DND-41 (cell line): ENCODE data around the gene KCNK4.

Experiments used
- ATAC-seq: fragments of 200-7000 bp; cut with Tn5 transposase; 3 replicates; pipeline ENCODE4 v1.9.1; 2021; ENCODE audit warnings: low read depth; ENCODE audit not compliant: insufficient read depth
- DNase-seq: peaks from one replicate; pipeline ENCODE4 v3.0.0-alpha.2; 2020
- H2AFZ ChIP-seq: 2 replicates; pipeline ENCODE4 v1.6.0; 2012; ENCODE audit warnings: low read depth, low read length
- H3K27ac ChIP-seq: 2 replicates; pipeline ENCODE4 v1.5.1; 2012; ENCODE audit warnings: low read length, inconsistent platforms
- H3K27me3 ChIP-seq: fragments of 200-600 bp; sonication (generic); 2 replicates; pipeline ENCODE4 v1.6.0; 2012; ENCODE audit warnings: low read length, mild to moderate bottlenecking, inconsistent platforms; ENCODE audit not compliant: insufficient read depth, poor library complexity
- H3K36me3 ChIP-seq: 2 replicates; pipeline ENCODE4 v1.5.1; 2012; ENCODE audit warnings: low read length, inconsistent platforms; ENCODE audit not compliant: insufficient read depth
- H3K4me1 ChIP-seq: 2 replicates; pipeline ENCODE4 v1.5.1; 2012; ENCODE audit warnings: mild to moderate bottlenecking, low read length; ENCODE audit not compliant: insufficient read depth
- H3K4me2 ChIP-seq: 2 replicates; pipeline ENCODE4 v1.6.0; 2012; ENCODE audit warnings: mild to moderate bottlenecking, moderate library complexity, low read length, inconsistent platforms; ENCODE audit not compliant: insufficient read depth
- H3K4me3 ChIP-seq, 2 experiments: fragments of 200-600 bp in 1 of 2; shearing (Covaris generic) in 1 of 2; 2 replicates each; pipeline ENCODE4 v1.5.1; 2012 to 2016; ENCODE audit warnings: inconsistent platforms in 2 of 2, low read length in 2 of 2, mild to moderate bottlenecking in 2 of 2, low read depth in 1 of 2, moderate library complexity in 1 of 2
- H3K79me2 ChIP-seq: 2 replicates; pipeline ENCODE4 v1.6.0; 2012; ENCODE audit warnings: low read length, inconsistent platforms; ENCODE audit not compliant: insufficient read depth
- H3K9ac ChIP-seq: 2 replicates; pipeline ENCODE4 v1.6.0; 2012; ENCODE audit warnings: low read depth, mild to moderate bottlenecking, inconsistent platforms, low read length, moderate library complexity
- H3K9me3 ChIP-seq: 2 replicates; pipeline ENCODE4 v1.5.1; 2012; ENCODE audit warnings: low read length, moderate library complexity, mild to moderate bottlenecking, inconsistent platforms; ENCODE audit not compliant: insufficient read depth, severe bottlenecking
- H4K20me1 ChIP-seq: 2 replicates; pipeline ENCODE4 v1.6.0; 2012; ENCODE audit warnings: low read length; ENCODE audit not compliant: insufficient read depth
- EZH2 ChIP-seq: IDR thresholded peaks from 3 replicates; pipeline ENCODE4 v1.6.1; 2012; ENCODE audit warnings: borderline replicate concordance, low read depth, mild to moderate bottlenecking, moderate library complexity, low read length, inconsistent platforms; ENCODE audit not compliant: severe bottlenecking
- TF ChIP-seq, protein P1 (sequence below): IDR thresholded peaks from 2 replicates; pipeline ENCODE4 v1.5.1; 2012; ENCODE audit warnings: borderline replicate concordance, low read length, moderate library complexity, mild to moderate bottlenecking; ENCODE audit not compliant: poor library complexity, severe bottlenecking; ENCODE audit errors: extremely low read depth

The KCNK4 gene

DNA sequence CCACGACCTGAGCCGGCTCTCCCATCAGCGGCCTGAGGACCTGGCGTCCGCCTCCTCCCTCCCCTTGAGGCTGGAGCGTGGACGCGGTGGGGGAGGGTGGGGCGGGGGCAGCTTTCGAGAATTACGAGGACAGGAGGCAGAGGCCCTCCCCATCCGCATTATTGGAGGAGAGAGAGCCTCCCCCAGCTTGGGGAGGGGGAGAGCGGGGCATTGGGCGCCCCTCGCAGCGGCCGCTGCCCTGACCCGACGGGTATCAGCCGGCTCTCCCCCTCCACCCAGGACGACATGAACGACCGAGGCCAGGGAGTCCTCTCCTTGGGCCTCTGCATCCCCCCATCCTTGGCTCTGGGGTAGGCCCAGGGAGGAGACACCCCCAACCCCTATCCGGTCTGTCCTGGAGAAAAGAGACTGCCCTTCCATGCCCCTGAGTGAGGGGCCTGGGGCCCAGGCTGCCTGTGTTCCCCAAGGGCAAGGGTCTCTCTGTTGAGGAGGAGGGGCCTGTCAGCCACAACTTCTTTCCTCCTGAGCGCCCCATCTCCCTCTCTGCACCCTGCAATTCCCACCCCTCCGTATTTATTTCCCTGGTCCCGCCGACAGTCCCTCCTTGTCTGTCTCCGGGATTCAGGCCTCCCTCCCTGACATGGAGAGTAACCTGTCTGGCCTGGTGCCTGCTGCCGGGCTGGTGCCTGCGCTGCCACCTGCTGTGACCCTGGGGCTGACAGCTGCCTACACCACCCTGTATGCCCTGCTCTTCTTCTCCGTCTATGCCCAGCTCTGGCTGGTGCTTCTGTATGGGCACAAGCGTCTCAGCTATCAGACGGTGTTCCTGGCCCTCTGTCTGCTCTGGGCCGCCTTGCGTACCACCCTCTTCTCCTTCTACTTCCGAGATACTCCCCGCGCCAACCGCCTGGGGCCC, 5.0 kb upstream of the KCNK4 start:
- peak overlapping the region; percentile 83 for H3K4me2 ChIP-seq
- H3K27me3 ChIP-seq = no peaks in the 10 kb centered on the region
- peaks cover 20% of the 10 kb centered on the region for H3K36me3 ChIP-seq
- ATAC-seq (peak; percentile 4), DNase-seq (peak; percentile 50)
- peaks cover 30% of the 10 kb centered on the region for H3K79me2 ChIP-seq
- H3K4me3 ChIP-seq = peak overlapping the region; percentile 39 to 67; a peak in 3 of 4 replicates
- H3K9ac ChIP-seq = peak overlapping the region; percentile 74
- no peaks in the 10 kb centered on the region for H3K9me3 ChIP-seq
- H3K4me1 ChIP-seq = peaks cover 36% of the 10 kb centered on the region
- H3K27ac ChIP-seq = peak overlapping the region; percentile 64
- peak overlapping the region; percentile 80 for H2AFZ ChIP-seq
- no peaks in the 10 kb centered on the region for H4K20me1 ChIP-seq
- no peak for TF ChIP-seq EZH2
- TF ChIP-seq, protein P1, sequence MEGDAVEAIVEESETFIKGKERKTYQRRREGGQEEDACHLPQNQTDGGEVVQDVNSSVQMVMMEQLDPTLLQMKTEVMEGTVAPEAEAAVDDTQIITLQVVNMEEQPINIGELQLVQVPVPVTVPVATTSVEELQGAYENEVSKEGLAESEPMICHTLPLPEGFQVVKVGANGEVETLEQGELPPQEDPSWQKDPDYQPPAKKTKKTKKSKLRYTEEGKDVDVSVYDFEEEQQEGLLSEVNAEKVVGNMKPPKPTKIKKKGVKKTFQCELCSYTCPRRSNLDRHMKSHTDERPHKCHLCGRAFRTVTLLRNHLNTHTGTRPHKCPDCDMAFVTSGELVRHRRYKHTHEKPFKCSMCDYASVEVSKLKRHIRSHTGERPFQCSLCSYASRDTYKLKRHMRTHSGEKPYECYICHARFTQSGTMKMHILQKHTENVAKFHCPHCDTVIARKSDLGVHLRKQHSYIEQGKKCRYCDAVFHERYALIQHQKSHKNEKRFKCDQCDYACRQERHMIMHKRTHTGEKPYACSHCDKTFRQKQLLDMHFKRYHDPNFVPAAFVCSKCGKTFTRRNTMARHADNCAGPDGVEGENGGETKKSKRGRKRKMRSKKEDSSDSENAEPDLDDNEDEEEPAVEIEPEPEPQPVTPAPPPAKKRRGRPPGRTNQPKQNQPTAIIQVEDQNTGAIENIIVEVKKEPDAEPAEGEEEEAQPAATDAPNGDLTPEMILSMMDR = peak; percentile 65

DNA sequence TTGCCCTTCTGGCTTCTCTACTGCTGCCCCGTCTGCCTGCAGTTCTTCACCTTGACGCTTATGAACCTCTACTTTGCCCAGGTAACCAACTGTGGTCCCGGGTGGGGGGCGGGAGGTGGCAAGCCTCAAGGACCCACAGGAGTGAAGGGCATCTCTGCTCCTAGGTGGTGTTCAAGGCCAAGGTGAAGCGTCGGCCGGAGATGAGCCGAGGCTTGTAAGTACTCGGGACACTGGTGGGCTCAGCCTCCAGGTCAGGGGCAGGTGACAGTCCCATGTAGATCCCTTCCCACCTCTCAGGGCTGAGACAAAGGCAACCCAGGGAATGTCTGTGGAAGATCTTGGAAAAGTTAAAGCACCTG, 4.3 kb upstream of the KCNK4 start:
- peaks cover 16% of the 10 kb centered on the region for H3K36me3 ChIP-seq
- no peak overlapping the region for H3K27ac ChIP-seq
- no peaks in the 10 kb centered on the region for H4K20me1 ChIP-seq
- no peaks in the 10 kb centered on the region for H3K27me3 ChIP-seq
- no peaks in the 10 kb centered on the region for H3K9me3 ChIP-seq
- peaks cover 36% of the 10 kb centered on the region for H3K4me1 ChIP-seq
- peaks cover 30% of the 10 kb centered on the region for H3K79me2 ChIP-seq
- H3K4me3 ChIP-seq = peak overlapping the region in 1 of 2 experiments; percentile 67; a peak in 1 of 4 replicates
- TF ChIP-seq, protein P1 = no peak
- TF ChIP-seq EZH2 = no peak
- H3K4me2 ChIP-seq = peak overlapping the region; percentile 83
- H3K9ac ChIP-seq = peak overlapping the region; percentile 74; the same call in 1 of the 2 replicates
- no peak for ATAC-seq
- H2AFZ ChIP-seq = no peak overlapping the region
- DNase-seq = no peak

DNA sequence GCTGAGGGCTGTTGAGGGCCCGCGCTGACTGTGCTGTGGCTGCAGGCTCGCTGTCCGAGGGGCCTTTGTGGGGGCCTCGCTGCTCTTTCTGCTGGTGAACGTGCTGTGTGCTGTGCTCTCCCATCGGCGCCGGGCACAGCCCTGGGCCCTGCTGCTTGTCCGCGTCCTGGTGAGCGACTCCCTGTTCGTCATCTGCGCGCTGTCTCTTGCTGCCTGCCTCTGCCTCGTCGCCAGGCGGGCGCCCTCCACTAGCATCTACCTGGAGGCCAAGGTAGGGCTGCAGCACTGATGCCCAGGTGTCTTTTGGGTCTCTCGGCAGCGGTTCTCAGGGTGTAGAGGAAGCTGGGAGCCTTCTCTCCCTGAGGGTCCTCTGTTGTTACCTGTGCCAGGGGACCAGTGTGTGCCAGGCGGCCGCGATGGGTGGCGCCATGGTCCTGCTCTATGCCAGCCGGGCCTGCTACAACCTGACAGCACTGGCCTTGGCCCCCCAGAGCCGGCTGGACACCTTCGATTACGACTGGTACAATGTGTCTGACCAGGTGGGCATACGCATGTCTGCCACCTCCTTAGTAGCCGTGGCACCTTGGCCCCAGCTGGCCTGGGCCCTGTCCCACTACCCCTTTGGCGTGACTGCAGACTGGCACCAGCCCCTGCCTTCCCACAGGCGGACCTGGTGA, 3.3 kb upstream of the KCNK4 start:
- H3K4me1 ChIP-seq = peaks cover 36% of the 10 kb centered on the region
- H3K27ac ChIP-seq = no peak overlapping the region
- H3K4me3 ChIP-seq = no peak overlapping the region
- DNase-seq = no peak
- H3K36me3 ChIP-seq = peaks cover 9% of the 10 kb centered on the region; the same call in 1 of the 2 replicates
- TF ChIP-seq EZH2 = no peak
- TF ChIP-seq, protein P1 = no peak
- H3K4me2 ChIP-seq = 0 out of 2 replicates have a peak overlapping the region, but pooled peaks have one; percentile 83
- no peak overlapping the region for H2AFZ ChIP-seq
- H4K20me1 ChIP-seq = no peaks in the 10 kb centered on the region; the same call in 1 of the 2 replicates
- no peaks in the 10 kb centered on the region for H3K9me3 ChIP-seq
- H3K27me3 ChIP-seq = no peaks in the 10 kb centered on the region
- peaks cover 24% of the 10 kb centered on the region for H3K79me2 ChIP-seq
- ATAC-seq = no peak
- H3K9ac ChIP-seq = no peak overlapping the region; the same call in 1 of the 2 replicates
